ENCODE results near the gene ANKRD39.

GRCh38 chr2:96828874-96829273 lies 28.9 kb downstream of the ANKRD39 start:
- no peak for TF ChIP-seq POLR2AphosphoS5 (IDR thresholded peaks at IDR 0.05; ENCODE audit: low read depth, low read length)
- TF ChIP-seq POLR2A (IDR thresholded peaks at IDR 0.05; ENCODE audit: low read depth, low read length), result no peak

Measured in GM12891 (cell line).